Measurements from ENCODE around the gene C1QTNF1. TPM values are rescaled to one million over a fixed set of nuclear protein-coding genes. Genes with fewer than 3 reads are reported as not detected.

C1QTNF1 gene
- total and polyA plus RNA-seq, 9 of the 15 experiments (the other 6 are each of a cell fraction or from before 2014, with no cell fraction given) = 0.09 TPM; not detected in 8

DNA sequence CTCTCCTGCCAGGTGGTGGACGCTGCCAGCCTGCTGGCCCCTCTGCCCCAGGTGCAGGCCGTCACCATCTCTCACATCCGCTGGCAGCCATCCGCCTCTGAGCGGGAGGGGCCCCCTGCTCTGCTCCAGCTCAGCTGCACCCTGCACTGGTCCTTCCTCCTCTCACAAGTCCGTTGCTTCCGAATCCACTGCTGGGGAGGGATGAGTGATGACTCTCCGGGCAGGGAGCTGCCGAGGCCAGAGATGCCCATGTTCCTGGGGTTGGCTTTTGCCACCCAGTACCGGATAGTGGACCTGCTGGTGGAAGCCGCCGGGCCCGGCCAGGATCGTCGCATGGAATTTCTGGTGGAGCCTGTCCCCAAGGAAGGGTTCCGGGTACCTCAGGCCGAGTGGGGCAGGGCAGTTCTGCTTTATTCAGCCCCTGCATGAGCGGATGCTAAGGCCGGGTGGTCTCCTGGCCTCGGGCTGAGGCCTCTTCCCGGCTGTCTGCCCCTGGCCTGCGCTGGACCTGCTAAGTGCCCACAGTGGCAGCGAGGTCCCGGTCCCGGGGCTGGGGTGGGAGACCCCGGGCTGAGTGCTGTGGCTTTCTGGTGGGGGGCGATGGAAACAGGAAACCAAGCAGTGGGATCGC, 62.1 kb downstream of the C1QTNF1 start:
- TSS peak; percentile 22 for BruUV-seq (replicated peaks)
- H3K4me3 ChIP-seq = no peak overlapping the region
- WGBS (ENCODE audit: insufficient coverage, low coverage, missing lambda C conversion rate) = 88% methylated on average over 16 of the region's 28 CpGs
- H3K79me2 ChIP-seq (ENCODE audit: control insufficient read depth, insufficient read depth, low read length) = no peaks in the 10 kb centered on the region
- ATAC-seq (no peak), DNase-seq (ENCODE audit: extremely low read depth in 1 of 4, low spot score in 3 of 4) (no peak), FAIRE-seq (no peak)
- no peak overlapping the region for H3K9ac ChIP-seq (ENCODE audit: insufficient read depth in 1 of 2, low read depth in 2 of 2, low read length in 2 of 2)
- peaks cover 0 to 3% of the 10 kb centered on the region in 2 experiments; a peak in 2 of 5 replicates for H3K27me3 ChIP-seq (ENCODE audit: control insufficient read depth in 2 of 2, insufficient read depth in 2 of 2, low read length in 2 of 2)
- TF ChIP-seq SMARCE1 (IDR thresholded peaks at IDR 0.05) = no peak
- no peak for TF ChIP-seq ZBTB33 (CRISPR knock-in tag; IDR thresholded peaks at IDR 0.05)
- TF ChIP-seq L3MBTL2 (IDR thresholded peaks at IDR 0.05) = no peak
- TF ChIP-seq FIP1L1 (IDR thresholded peaks at IDR 0.05; ENCODE audit: low read depth, low read length, poor library complexity, severe bottlenecking) = no peak
- no peak for TF ChIP-seq ZC3H11A (IDR thresholded peaks at IDR 0.05; ENCODE audit: low read depth, low read length)
- TF ChIP-seq, protein P1, sequence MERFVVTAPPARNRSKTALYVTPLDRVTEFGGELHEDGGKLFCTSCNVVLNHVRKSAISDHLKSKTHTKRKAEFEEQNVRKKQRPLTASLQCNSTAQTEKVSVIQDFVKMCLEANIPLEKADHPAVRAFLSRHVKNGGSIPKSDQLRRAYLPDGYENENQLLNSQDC (CRISPR knock-in tag; IDR thresholded peaks at IDR 0.05) = no peak
- no peak for TF ChIP-seq RUNX1 (IDR thresholded peaks at IDR 0.05; ENCODE audit: low read depth)
- TF ChIP-seq TSC22D4 (tag; IDR thresholded peaks at IDR 0.05) = no peak
- TF ChIP-seq NCOA4 (IDR thresholded peaks at IDR 0.05; ENCODE audit: partially characterized antibody) = no peak
- TF ChIP-seq TAF1 (IDR thresholded peaks at IDR 0.05; ENCODE audit: control insufficient read depth, extremely low read depth, insufficient read depth, low read length, severe bottlenecking) = no peak
- no peak for TF ChIP-seq ZNF740 (CRISPR knock-in tag; IDR thresholded peaks at IDR 0.05)
- no peak for TF ChIP-seq ZNF740 (tag; IDR thresholded peaks at IDR 0.05)
- TF ChIP-seq ZNF3 (CRISPR knock-in tag; IDR thresholded peaks at IDR 0.05) = no peak
- no peak for TF ChIP-seq PHTF2 (CRISPR knock-in tag; IDR thresholded peaks at IDR 0.05)
- TF ChIP-seq CBFA2T3 (IDR thresholded peaks at IDR 0.05) = no peak
- TF ChIP-seq ZNF707 (CRISPR knock-in tag; conservative IDR thresholded peaks at IDR 0.05) = no peak
- TF ChIP-seq, protein P2, sequence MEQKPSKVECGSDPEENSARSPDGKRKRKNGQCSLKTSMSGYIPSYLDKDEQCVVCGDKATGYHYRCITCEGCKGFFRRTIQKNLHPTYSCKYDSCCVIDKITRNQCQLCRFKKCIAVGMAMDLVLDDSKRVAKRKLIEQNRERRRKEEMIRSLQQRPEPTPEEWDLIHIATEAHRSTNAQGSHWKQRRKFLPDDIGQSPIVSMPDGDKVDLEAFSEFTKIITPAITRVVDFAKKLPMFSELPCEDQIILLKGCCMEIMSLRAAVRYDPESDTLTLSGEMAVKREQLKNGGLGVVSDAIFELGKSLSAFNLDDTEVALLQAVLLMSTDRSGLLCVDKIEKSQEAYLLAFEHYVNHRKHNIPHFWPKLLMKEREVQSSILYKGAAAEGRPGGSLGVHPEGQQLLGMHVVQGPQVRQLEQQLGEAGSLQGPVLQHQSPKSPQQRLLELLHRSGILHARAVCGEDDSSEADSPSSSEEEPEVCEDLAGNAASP (IDR thresholded peaks at IDR 0.05) = no peak
- no peak for TF ChIP-seq JUND (IDR thresholded peaks at IDR 0.05; ENCODE audit: borderline replicate concordance, low read depth, low read length)
- TF ChIP-seq JUND (tag; IDR thresholded peaks at IDR 0.05; ENCODE audit: borderline replicate concordance, low read depth, low read length) = no peak
- POLR2A ChIA-PET = interaction anchor here (0.6 to 3.0 kb wide), 4 partner anchors 10 to 25 kb away, joined by 3 to 8 read pairs (median 4); partner anchors contain the start of gene ENGASE
- H3K9me1 ChIP-seq (ENCODE audit: control insufficient read depth, insufficient read depth, low read length) = peaks cover 7% of the 10 kb centered on the region
- no peak overlapping the region for H2AFZ ChIP-seq (ENCODE audit: low read depth, low read length)
- no peaks in the 10 kb centered on the region for H3K9me3 ChIP-seq (replicated peaks; ENCODE audit: control insufficient read depth, insufficient read depth, low read depth, low read length)
- intact Hi-C loops (cut with micrococcal nuclease) = no loop called here
- H3K4me1 ChIP-seq (replicated peaks in 1 of 2; ENCODE audit: control insufficient read depth in 2 of 2, insufficient read depth in 2 of 2, low read length in 2 of 2) = peaks cover 0 to 45% of the 10 kb centered on the region in 2 experiments; a peak in 2 of 5 replicates
- H3K4me2 ChIP-seq (ENCODE audit: insufficient read depth, low read length) = no peak overlapping the region
- in situ Hi-C loops (cut with MboI) = no loop called here
- CTCF ChIA-PET (ENCODE audit: low intra/inter-chr PET ratio) = interaction anchor here (0.6 to 2.1 kb wide), 3 partner anchors 40 to 305 kb away, joined by 3 to 7 read pairs (median 3); no protein-coding TSS in a partner anchor
- H3K27ac ChIP-seq (ENCODE audit: extremely low read depth, low read depth, low read length) = no peak overlapping the region
- peaks cover 29% of the 10 kb centered on the region for H4K20me1 ChIP-seq (replicated peaks; ENCODE audit: control insufficient read depth, insufficient read depth, low read length)
- H3K36me3 ChIP-seq (ENCODE audit: control insufficient read depth, insufficient read depth, low read length) = peaks cover 52% of the 10 kb centered on the region; the same call in 1 of the 3 replicates

Data from K562 (cell line).